ENCODE measurements around the gene TPCN2. TPM values are rescaled to one million over a fixed set of nuclear protein-coding genes. Genes with fewer than 3 reads are reported as not detected.

Gene TPCN2
- total and polyA plus RNA-seq, 9 of the 15 experiments (the other 6 are each of a cell fraction or from before 2014, with no cell fraction given): 0.66 to 10.2 (median 4.6) TPM

- TF ChIP-seq, protein P1, sequence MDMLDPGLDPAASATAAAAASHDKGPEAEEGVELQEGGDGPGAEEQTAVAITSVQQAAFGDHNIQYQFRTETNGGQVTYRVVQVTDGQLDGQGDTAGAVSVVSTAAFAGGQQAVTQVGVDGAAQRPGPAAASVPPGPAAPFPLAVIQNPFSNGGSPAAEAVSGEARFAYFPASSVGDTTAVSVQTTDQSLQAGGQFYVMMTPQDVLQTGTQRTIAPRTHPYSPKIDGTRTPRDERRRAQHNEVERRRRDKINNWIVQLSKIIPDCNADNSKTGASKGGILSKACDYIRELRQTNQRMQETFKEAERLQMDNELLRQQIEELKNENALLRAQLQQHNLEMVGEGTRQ (CRISPR knock-in tag; IDR thresholded peaks at IDR 0.05): peak; percentile 68
- peak; percentile 20; the same call in 1 of the 2 replicates for TF ChIP-seq REST (IDR thresholded peaks at IDR 0.05; ENCODE audit: borderline replicate concordance)
- no peak for TF ChIP-seq REST (CRISPR knock-in tag; IDR thresholded peaks at IDR 0.05; ENCODE audit: low read depth)
Measured at GRCh38 chr11:69142895-69143294, 94.2 kb downstream of the TPCN2 start (continued).

Data from K562 (cell line).